ENCODE results near the gene MAML2.

DNA sequence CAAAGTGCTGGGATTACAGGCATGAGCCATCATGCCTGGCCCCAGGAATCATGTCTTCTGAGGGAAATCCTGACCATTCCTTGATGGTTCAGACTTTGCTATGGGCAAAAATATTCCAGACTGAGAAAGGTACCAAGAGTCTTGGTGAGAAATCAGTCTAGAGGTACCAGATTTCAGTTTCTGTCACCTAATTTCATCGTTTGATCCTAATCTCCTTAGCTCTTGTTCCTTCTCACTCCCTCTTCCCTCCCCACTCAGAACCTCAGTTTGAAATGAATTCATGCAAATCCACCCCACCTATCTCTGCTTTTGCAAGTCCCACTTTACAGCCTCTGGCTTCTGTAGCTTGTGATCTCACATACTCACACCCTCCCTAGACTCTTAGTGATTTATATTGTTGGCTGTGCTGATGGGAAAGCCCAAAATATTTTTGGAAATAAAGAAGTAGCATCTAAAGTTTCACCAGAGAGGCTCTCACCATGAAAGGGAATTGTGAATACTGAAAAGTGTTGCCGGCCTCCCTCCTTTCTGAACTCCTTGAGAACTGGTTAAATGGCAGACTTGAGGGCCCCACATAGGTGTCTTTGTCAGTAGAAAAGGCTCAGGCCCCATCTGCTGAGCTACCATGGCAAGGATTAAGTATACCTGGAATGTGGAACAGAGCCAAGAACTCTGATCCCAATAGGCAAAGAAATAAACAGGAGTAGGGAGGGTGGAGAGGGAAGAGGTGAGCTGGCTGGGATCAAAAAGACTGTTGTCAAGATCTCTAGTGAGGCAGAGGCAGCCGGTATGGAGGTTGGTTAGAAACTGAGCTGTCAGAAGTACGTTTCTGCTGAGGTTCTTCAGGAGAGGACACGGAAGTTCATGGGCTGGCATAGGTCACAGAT, 228.6 kb downstream of the MAML2 start:
- TF ChIP-seq, protein P1, sequence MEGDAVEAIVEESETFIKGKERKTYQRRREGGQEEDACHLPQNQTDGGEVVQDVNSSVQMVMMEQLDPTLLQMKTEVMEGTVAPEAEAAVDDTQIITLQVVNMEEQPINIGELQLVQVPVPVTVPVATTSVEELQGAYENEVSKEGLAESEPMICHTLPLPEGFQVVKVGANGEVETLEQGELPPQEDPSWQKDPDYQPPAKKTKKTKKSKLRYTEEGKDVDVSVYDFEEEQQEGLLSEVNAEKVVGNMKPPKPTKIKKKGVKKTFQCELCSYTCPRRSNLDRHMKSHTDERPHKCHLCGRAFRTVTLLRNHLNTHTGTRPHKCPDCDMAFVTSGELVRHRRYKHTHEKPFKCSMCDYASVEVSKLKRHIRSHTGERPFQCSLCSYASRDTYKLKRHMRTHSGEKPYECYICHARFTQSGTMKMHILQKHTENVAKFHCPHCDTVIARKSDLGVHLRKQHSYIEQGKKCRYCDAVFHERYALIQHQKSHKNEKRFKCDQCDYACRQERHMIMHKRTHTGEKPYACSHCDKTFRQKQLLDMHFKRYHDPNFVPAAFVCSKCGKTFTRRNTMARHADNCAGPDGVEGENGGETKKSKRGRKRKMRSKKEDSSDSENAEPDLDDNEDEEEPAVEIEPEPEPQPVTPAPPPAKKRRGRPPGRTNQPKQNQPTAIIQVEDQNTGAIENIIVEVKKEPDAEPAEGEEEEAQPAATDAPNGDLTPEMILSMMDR (conservative IDR thresholded peaks at IDR 0.05), result no peak
- TF ChIP-seq ZFX (IDR thresholded peaks at IDR 0.05), result no peak

Measured in C4-2B (cell line).